HepG2 (cell line): ENCODE data around the gene NDUFAF8. TPM values are rescaled to one million over a fixed set of nuclear protein-coding genes. Genes with fewer than 3 reads are reported as not detected.
A peak's percentile ranks its signal among the peaks of the same experiment; 100 is the strongest.

Experiments
- CBX2 ChIP-seq, 2 experiments: fragments of 200-600 bp in 1 of 2; sonication (generic); formaldehyde crosslinking in 1 of 2; IDR thresholded peaks; 2 replicates each; pipeline versions ENCODE4 v1.7.0 to v1.8.1; 2018 to 2022; ENCODE audit warnings: low read depth in 2 of 2, low read length in 1 of 2, mild to moderate bottlenecking in 1 of 2, missing genetic modification reagents in 1 of 2
- CENPX ChIP-seq: sonication (generic); formaldehyde crosslinking; IDR thresholded peaks from 2 replicates; pipeline ENCODE4 v1.9.0; 2021; ENCODE audit warnings: mild to moderate bottlenecking, missing genetic modification reagents, moderate library complexity
- EEA1 ChIP-seq: sonication (generic); formaldehyde crosslinking; IDR thresholded peaks from 2 replicates; pipeline ENCODE4 v1.5.1; 2020; ENCODE audit warnings: mild to moderate bottlenecking, missing genetic modification reagents, borderline replicate concordance
- FOXK2 ChIP-seq: fragments of 450-650 bp; IDR thresholded peaks from 2 replicates; pipeline ENCODE4 v1.6.1; 2016
- GPN1 ChIP-seq: sonication (generic); formaldehyde crosslinking; IDR thresholded peaks from 2 replicates; pipeline ENCODE4 v1.5.1; 2020; ENCODE audit warnings: missing genetic modification reagents, borderline replicate concordance
- HNRNPLL ChIP-seq: fragments of 200-400 bp; formaldehyde crosslinking; IDR thresholded peaks from 2 replicates; pipeline ENCODE4 v1.6.1; 2017; ENCODE audit warnings: mild to moderate bottlenecking, low read depth, low read length; ENCODE audit not compliant: poor library complexity, severe bottlenecking
- KLF16 ChIP-seq, 2 experiments: sonication (generic) in 1 of 2; formaldehyde crosslinking in 1 of 2; IDR thresholded peaks; 2 replicates each; pipeline versions ENCODE4 v1.6.1 to v1.8.0; 2016 to 2023; ENCODE audit warnings: missing genetic modification reagents in 2 of 2, missing compliant biosample characterization in 1 of 2
- LRRFIP1 ChIP-seq: sonication (generic); formaldehyde crosslinking; conservative IDR thresholded peaks from 2 replicates; pipeline ENCODE4 v1.4.0; 2020; ENCODE audit warnings: missing genetic modification reagents
- MED13 ChIP-seq: sonication (generic); formaldehyde crosslinking; IDR thresholded peaks from 2 replicates; pipeline ENCODE4 v1.5.0; 2020; ENCODE audit warnings: missing genetic modification reagents
- NR1H2 ChIP-seq: sonication (generic); formaldehyde crosslinking; IDR thresholded peaks from 2 replicates; pipeline ENCODE4 v1.8.1; 2022; ENCODE audit warnings: low read depth, missing genetic modification reagents, borderline replicate concordance
- NR2C2 ChIP-seq: sonication (generic); formaldehyde crosslinking; IDR thresholded peaks from 2 replicates; pipeline ENCODE4 v1.4.0; 2020; ENCODE audit warnings: missing genetic modification reagents, mild to moderate bottlenecking, moderate library complexity, borderline replicate concordance
- POLR2AphosphoS2 ChIP-seq: IDR thresholded peaks from 2 replicates; pipeline ENCODE4 v1.6.1; 2011; ENCODE audit warnings: low read depth, low read length, improper control_type of control experiment
- PRMT3 ChIP-seq: sonication (generic); formaldehyde crosslinking; IDR thresholded peaks from 2 replicates; pipeline ENCODE4 v1.8.1; 2022; ENCODE audit warnings: low read depth, mild to moderate bottlenecking, moderate library complexity, missing genetic modification reagents, borderline replicate concordance
- RAD51 ChIP-seq: fragments of 450-650 bp; IDR thresholded peaks from 2 replicates; pipeline ENCODE4 v1.6.1; 2016; ENCODE audit warnings: borderline replicate concordance
- RXRA ChIP-seq: sonication (generic); formaldehyde crosslinking; IDR thresholded peaks from 2 replicates; pipeline ENCODE4 v1.5.1; 2020; ENCODE audit warnings: missing genetic modification reagents
- SIX1 ChIP-seq: sonication (generic); formaldehyde crosslinking; IDR thresholded peaks from 2 replicates; pipeline ENCODE4 v1.4.0; 2020; ENCODE audit warnings: missing genetic modification reagents, borderline replicate concordance
- TEAD2 ChIP-seq: sonication (generic); formaldehyde crosslinking; IDR thresholded peaks from 2 replicates; pipeline ENCODE4 v1.9.0; 2021; ENCODE audit warnings: missing genetic modification reagents
- XBP1 ChIP-seq: sonication (generic); formaldehyde crosslinking; IDR thresholded peaks from 2 replicates; pipeline ENCODE4 v1.5.0; 2020; ENCODE audit warnings: missing genetic modification reagents
- ZNF282 ChIP-seq: fragments of 450-650 bp; IDR thresholded peaks from 2 replicates; pipeline ENCODE4 v1.6.1; 2018; ENCODE audit not compliant: partially characterized antibody
- ZNF335 ChIP-seq: sonication (generic); formaldehyde crosslinking; IDR thresholded peaks from 2 replicates; pipeline ENCODE4 v1.4.0; 2020; ENCODE audit warnings: missing genetic modification reagents
- ZNF460 ChIP-seq: sonication (generic); formaldehyde crosslinking; IDR thresholded peaks from 2 replicates; pipeline ENCODE4 v1.5.1; 2020; ENCODE audit warnings: missing genetic modification reagents, mild to moderate bottlenecking, borderline replicate concordance
- ZNF543 ChIP-seq: sonication (generic); formaldehyde crosslinking; IDR thresholded peaks from 2 replicates; pipeline ENCODE4 v1.4.0; 2020; ENCODE audit warnings: mild to moderate bottlenecking, missing genetic modification reagents
- ZNF704 ChIP-seq: sonication (generic); formaldehyde crosslinking; IDR thresholded peaks from 2 replicates; pipeline ENCODE4 v1.8.1; 2023; ENCODE audit warnings: mild to moderate bottlenecking, inconsistent platforms, moderate library complexity, missing genetic modification reagents, borderline replicate concordance
- ZNF749 ChIP-seq: sonication (generic); formaldehyde crosslinking; IDR thresholded peaks from 2 replicates; pipeline ENCODE4 v1.8.0; 2022; ENCODE audit warnings: mild to moderate bottlenecking, missing genetic modification reagents, moderate library complexity, borderline replicate concordance
- ZNF768 ChIP-seq: sonication (generic); formaldehyde crosslinking; IDR thresholded peaks from 2 replicates; pipeline ENCODE4 v1.4.0; 2020; ENCODE audit warnings: missing genetic modification reagents
- ZNF879 ChIP-seq: sonication (generic); formaldehyde crosslinking; IDR thresholded peaks from 2 replicates; pipeline ENCODE4 v1.8.1; 2023; ENCODE audit warnings: missing genetic modification reagents
- polyA plus RNA-seq, 8 experiments: library from polyadenylated mRNA; depleted of rRNA in 3 of 8; stranded (reverse) in 7 of 8; unstranded in 1 of 8; fragments of >200 nt; fragmentation: Illumina TruSeq in 4 of 8; extraction: Trizol in 4 of 8; gene quantifications; 2 replicates each; pipeline versions ENCODE4 v1.2.1 to v1.2.3, GENCODE V29; 2011 to 2016; ENCODE audit warnings: low read depth in 4 of 8, missing spikeins in 1 of 8, mixed read lengths in 1 of 8; ENCODE audit not compliant: insufficient read depth in 1 of 8
- total RNA-seq, 5 experiments: library from RNA; depleted of rRNA; stranded (reverse); fragments of >200 nt; fragmentation: Illumina TruSeq; extraction: Trizol; gene quantifications; 2 replicates each; pipeline ENCODE4 v1.2.3, GENCODE V29; 2016; ENCODE audit warnings: low read depth in 1 of 5

NDUFAF8 gene
- total and polyA plus RNA-seq, 2 of the 13 experiments (the other 11 are each of a cell fraction or from before 2014, with no cell fraction given): 75.6 to 233 TPM

GRCh38 chr17:81238815-81239713, at the start of gene NDUFAF8, which contains the start of gene TEPSIN (continued):
- TF ChIP-seq LRRFIP1 (0 out of 2 replicates have a peak, but pooled peaks have one; percentile 19), ZNF749 (CRISPR knock-in tag) (0 out of 2 replicates have a peak, but pooled peaks have one; percentile 78), KLF16 (CRISPR knock-in tag; IDR thresholded peaks at IDR 0.05) (0 out of 4 replicates have a peak, but pooled peaks of 1 of the 2 experiments have one; percentile 9), CBX2 (IDR thresholded peaks at IDR 0.05; ENCODE audit: low read depth, low read length) (no peak), CBX2 (CRISPR knock-in tag; IDR thresholded peaks at IDR 0.05; ENCODE audit: low read depth) (no peak), ZNF460 (no peak), RAD51 (no peak), ZNF335 (CRISPR knock-in tag) (0 out of 2 replicates have a peak, but pooled peaks have one; percentile 72), ZNF543 (no peak), GPN1 (CRISPR knock-in tag) (no peak), ZNF704 (CRISPR knock-in tag) (peak; percentile 7; the same call in 1 of the 2 replicates), XBP1 (CRISPR knock-in tag) (no peak; the same call in 1 of the 2 replicates), PRMT3 (CRISPR knock-in tag) (no peak), MED13 (CRISPR knock-in tag) (no peak; the same call in none of the 2 replicates), FOXK2 (peak; percentile 63; the same call in 1 of the 2 replicates), ZNF282 (no peak), ZNF879 (0 out of 2 replicates have a peak, but pooled peaks have one; percentile 2), TEAD2 (CRISPR knock-in tag) (peak; percentile 28; the same call in 1 of the 2 replicates), CENPX (CRISPR knock-in tag) (no peak), SIX1 (CRISPR knock-in tag) (no peak), ZNF768 (peak; percentile 77; the same call in 1 of the 2 replicates), POLR2AphosphoS2 (no peak), NR2C2 (peak; percentile 97), RXRA (no peak), NR1H2 (CRISPR knock-in tag) (no peak; the same call in 1 of the 2 replicates), EEA1 (CRISPR knock-in tag) (0 out of 2 replicates have a peak, but pooled peaks have one; percentile 83), HNRNPLL (peak; percentile 93)
